Stimulated activated CD8-positive, alpha-beta memory T cell treated with anti-CD3 and anti-CD28 coated beads, Interleukin-7, amount 100 ng/mL, for 48 hours (primary cell): ENCODE results near the gene WDR45B.
"Not testable (repeated sequence)": the region's sequence is repeated elsewhere in the genome, so short reads cannot be mapped to it uniquely, and the experiment has no call there.

Source experiments
- DNase-seq, 2 donors: peaks; one replicate each; pipeline ENCODE4 v3.0.0-alpha.2; 2020; ENCODE audit warnings: low read depth in 1 of 2; ENCODE audit errors: extremely low read depth in 1 of 2

WDR45B gene

DNA sequence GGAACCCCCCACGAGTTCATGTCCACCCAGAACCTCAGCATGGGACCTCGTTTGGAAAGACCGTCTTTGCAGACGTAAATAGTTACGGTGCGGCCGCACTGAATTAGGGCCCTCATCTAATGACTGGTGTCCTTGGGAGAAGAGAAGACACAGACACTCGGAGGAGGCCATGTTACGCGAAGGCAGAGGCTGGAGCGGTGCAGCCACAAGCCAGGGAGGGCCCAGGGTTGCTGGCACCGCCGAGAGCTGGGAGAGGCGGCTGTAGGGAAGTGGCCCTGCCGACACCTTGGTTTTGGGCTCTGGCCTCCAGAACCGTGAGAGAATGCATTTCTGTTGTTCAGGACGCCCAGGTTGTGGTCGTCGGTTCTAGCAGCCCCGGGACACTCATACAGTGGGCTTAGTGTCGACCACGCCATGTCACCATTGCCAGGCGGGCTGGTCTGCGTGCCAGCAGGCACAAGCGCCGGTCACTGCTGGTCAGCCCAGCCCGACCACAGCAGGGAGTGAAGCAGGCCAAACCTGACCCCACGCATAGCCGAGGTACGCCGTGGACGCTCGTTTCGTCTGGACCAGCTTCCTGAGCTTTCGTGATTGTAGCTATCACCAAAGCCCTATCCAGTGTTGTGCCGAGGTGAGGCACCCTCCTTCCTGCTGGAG is 10.7 kb upstream of the WDR45B start:
- no peak for DNase-seq

DNA sequence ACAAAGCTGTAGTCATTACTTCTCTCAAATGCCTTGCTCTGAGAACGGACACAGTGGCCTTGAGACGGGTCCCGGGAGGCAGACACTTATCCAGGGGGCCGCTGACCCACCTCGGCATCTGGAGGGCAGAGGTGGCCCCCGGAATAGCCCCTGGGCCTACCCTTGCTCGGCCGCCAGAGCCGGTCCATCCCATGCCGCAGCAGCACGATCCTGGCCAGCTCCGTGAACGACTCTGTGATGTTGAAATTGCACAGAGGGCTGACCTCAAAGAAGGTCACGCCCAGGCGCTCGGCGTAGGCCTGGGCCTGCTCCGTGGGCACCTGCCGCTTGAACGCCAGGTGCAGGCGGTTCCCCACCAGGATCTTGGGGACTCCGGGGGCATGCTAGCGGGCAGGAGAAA is 10.1 kb upstream of the WDR45B start:
- no peak for DNase-seq

DNA sequence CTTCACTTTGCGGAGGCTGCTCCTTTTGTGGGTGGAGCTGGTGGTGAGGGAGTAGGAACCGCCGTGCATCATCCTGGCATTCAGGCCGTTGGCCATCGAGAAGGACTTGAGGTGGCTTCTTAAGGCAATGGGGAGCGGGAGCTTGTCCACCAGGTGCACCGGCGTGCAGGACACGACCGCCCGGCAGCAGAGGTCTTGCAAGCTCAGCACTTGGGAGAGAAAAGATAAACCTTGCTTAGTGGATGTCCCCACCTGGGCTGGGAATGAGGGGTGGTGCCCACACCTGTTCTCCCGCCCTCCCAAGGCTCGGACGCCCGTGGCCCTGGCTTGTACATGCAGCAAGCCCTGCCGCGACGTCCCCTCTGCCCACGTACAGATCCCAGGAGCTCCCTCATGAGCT is 9.7 kb upstream of the WDR45B start:
- no peak for DNase-seq

DNA sequence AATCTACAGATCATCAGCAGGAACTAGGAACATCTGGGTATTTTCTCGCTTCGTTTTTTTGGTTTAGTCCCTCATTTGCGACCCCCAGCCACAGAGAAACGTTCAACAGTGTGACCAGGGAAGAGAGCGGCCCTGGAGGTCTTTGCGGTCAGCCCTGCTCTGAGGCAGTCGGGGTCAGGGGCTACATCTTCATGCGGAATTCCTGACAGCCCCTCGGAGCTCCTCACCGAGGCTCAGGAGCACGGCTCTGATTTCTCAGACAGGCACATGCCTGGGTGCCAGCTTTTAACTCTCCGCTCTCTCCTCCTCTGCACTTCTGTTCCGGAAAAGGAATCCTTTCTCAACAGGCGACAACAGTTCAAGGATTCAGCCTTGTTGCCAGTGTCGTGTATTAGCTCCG is 8.0 kb upstream of the WDR45B start:
- DNase-seq, result no peak

DNA sequence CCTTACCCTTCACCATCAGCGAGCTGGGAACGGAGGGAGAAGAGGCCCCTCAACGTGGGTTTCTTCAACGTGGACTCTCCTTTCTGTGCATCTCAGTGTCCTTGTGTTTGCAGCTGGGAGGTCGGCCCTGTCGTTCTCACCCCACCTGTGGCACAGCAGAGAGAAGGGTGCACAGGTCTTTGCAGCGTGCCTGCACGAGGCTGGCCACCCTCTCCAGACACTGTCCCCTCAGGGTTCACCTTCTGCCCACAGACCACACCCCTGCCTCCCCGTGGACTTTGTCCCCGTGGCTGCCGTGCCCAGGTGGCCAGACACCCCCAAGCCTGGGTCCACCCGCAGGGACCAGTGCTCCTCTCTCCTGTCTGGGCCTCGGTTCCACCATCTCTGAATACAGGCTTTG is 7.3 kb upstream of the WDR45B start:
- no peak for DNase-seq

DNA sequence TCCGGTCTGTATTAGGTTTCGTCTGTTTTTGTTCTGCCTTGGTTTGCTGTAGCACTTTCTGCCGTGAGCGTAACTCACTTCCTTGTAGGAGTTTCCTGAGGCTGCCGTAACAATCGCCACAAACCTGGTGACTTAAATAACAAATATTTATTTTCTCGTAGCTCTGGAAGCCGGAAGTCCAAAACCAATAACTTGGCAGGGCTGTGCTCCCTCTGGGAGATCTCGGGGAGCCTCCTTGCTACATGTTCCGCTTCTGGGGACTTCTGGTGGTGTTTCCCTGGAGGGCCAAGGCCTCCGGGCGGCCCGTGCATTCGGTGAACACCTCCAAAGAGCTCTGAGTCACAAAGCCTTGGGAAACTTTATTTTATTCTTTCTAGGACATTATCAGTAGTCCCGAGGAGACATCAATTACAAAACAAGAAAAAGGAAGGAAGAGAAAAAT is 6.8 kb upstream of the WDR45B start:
- DNase-seq, result no peak

DNA sequence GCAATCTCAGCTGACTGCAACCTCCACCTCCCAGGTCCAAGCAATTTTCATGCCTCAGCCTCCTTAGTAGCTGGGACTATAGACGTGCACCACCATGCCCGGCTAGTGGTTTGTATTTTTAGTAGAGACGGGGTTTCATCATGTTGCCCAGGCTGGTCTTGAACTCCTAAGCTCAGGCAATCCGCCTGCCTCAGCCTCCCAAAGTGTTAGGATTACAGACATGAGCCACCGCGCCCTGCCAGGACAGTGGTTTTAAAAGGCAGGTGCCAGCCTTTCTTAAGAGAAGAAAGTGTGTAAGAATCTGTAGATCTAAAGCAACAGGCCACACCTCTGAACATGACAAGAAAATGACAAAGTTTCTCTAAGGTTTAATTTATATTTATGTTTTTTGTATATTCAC is 6.4 kb upstream of the WDR45B start:
- not testable (repeated sequence) for DNase-seq

DNA sequence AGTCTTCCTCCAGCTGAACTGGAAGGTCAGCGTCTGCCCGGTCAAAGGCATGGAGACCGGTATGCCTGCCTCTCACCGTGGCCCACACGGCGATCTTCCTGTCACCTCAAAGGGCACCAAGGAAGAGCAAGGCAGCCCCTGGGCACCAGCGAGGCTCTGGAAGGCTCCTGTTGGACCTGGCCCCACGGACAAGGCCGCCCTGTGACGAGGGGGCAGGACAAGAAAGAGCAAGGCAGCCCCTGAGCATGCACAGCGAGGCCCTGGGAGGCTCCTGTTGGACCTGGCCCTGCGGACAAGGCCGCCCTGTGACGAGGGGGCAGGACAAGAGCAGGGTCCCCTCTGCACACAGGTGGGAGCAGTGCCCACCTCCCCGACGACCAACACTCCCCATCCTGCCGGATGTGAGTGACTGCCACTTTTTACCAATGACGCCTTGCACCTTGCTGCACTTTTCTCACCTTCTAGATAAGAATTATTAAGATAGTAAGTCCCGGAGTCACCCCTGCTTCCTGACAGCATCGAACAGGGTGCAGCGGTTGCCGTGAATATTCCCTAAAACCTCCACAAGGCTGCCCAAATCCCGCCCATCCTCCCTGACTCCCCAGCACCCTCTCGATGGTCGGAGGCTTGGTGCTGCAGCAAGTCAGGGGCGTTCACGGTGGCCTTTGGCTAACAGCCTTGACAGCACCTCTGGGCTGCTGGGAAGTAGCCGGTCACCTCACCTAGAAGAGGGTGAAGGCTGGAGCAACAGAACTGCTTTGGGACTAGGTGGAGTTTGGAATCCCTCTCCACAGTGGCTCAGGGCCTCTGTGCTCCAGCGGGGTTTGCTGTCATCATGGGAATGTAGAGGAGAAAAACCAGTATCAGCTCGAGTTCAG is 5.6 kb upstream of the WDR45B start:
- no peak for DNase-seq

DNA sequence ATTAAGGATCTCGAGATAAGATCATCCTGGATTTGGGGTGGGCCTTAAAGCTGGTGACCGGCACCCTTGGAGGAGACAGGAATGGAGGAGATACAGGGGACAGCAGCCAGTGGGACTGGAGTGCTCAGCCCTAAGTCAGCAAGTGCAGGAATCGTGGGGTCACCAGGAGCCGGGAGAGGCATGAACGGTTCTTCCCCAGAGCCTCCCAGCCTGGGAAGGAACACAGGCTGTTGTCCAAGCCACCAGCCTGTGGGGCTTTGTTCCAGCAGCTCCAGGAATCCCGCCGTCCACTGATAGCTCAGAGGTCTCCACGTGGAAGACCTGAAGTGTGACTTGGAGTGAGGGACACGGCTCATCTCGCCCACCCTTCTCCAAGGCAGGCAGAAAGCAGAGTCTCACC is 2.5 kb upstream of the WDR45B start:
- no peak for DNase-seq

DNA sequence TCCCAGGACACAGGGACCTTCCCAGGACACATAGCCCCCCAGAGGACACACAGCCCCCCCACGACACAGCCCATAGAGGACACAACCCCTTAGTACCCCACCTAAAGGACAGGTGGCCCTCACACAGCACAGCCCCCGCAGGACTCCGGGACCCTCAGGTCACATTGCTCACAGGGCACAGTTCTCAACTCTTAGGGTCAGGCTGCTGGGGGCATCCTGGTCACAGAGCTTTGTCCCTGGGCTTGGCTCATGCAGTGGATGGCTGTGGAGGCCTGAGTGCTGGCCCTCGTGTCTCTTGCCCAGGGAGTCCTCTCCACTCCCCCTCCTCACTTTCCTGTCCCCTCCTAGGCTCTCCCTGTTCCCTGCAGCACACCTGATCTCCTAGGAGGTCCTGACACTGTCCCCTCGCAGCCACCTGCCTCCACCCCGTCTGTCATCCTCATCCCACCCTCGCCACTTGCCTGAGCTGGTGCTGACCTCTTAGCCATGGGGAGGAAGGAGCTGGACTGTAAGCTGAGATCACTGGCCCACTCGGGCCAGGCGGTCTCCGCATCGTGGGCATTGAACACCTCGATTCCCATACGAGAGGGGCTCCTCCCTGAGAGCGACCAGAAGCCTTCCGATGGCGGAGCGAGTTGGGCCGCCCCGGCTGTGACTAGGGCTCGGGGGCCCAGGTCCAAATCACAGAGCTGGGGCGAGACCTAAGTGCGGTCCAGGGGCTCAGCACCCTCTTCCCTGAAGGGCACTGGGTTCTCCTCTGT is 1.4 kb upstream of the WDR45B start:
- no peak for DNase-seq

DNA sequence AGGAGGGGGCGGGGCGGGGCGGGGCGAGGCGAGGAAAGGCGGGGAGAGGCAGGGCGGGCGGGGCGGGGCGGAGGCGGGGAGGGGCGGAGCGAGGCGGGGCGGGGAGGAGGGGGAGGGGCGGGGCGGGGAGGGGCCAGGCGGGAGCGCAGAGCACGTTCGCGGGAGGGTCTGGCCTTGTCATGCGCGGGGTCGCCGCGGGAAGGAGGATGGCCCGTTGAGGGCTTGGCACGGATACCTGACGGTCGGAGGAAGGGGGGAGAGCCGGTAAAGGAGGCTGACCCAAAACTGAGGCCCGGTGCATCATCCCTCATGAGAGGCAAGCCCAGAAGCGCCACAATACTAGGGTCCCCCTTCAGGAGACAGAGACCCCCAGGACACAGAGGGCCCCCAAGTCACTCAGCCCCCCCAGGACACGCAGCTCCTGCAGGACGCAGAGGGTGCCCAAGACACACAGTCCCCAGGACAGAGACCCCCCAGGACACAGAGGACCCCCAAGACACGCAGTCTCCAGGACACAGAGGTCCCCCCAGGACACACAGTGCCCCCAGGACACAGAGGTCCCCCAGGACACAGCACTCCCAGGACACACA is 593 bp upstream of the WDR45B start:
- peak in 1 of 2 donors; percentile 3 for DNase-seq

DNA sequence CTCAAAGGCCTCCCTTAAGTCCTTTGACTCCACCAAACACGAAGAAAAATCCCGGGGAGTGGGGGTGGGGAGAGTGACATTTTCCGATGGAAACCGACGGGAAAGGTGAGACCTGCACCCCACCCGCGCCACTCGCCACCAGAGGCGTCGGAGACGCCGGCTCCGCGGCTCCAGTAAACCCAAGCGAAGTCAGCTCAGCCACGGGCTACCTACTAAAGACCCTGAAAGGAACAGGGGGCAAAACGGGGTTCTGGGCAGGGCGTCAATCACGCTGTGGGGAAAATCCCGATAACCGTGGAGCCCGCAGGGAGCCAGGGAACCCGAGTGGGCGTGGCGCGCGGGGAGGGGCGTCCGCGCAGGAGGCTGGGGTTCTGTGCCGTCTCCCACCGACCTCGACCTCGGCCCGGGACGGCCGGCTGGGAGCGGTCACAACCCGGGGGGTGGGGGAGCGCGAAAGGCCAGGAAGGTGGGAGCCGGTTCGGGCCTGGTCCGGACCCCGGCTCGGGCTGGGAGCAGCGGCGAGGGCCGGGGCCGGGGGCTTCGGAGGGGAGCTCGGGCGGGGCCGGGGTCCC is 565 bp downstream of the WDR45B start:
- DNase-seq, result peak; percentile 17 to 24

DNA sequence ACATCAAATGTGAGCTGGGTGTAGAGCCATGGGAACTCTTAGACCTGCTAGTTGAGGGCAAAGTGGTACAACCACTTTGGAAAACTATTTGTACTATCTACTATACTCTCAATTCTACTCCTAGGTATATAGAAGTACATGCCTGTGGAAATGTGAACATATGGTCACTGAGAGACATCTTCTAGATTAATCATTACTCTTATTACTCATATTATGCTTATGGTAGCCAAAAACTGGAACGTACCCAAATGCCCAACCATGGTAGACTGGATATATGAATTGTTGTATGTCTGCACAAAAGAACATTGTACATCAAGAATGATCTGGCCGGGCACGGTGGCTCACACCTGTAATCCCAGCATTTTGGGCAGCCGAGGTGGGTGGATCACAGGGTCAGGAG is 2.7 kb downstream of the WDR45B start:
- no peak for DNase-seq

DNA sequence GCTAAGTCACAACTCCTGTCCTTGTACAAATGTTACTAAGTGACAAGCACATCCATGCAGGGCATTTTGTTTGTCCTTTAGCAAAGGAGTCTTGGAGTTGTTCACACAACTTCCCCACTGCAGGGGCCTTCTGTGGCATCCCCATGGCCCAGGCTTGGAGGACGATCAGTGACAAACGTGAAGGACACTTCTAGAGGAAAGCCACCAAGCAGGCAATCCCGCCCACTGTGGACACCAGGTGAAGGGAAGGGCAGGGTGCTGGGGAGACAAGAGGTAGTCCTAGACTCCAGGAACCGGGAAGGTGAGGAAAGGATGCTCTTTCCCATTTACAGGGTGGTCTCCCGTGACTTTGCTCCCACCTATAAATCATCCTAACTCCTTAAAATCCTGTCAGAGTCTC is 4.1 kb downstream of the WDR45B start:
- no peak for DNase-seq

DNA sequence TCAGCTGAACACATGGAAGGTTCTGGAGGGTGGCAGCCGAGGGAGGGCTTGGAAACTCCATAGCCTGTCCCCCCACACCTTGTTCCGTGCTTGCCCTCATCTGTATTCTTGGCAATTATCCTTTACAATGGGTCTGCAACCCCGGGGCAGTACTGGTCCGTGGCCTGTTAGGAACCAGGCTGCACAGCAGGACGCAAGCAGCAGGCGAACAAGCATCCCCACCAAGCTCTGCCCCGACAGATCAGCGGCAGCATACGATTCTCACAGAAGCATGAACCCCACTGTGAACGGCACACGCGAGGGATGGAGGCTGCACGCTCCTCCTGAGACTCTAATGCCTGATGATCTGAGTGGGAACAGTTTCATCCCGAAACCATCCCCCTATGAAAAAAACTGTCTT is 6.2 kb downstream of the WDR45B start:
- no peak for DNase-seq

DNA sequence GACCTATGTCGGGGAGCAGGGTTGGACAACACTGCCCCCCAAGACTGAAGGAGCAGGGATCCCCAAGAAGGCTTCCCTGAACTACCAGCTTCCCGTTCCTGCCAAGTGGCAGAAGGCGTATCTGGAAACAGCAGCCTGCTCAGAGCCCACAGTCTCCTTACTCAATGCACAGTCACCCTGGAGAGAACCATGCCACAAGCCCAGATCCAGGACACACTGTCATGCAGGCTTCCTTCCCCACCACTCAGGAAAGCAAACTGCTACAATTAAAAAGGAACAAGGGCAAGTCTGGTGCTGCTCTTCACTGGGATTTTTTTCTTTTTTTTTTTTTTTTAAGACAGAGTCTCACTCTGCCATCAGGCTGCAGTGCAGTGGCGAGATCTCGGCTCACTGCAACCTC is 8.2 kb downstream of the WDR45B start:
- DNase-seq, result no peak

DNA sequence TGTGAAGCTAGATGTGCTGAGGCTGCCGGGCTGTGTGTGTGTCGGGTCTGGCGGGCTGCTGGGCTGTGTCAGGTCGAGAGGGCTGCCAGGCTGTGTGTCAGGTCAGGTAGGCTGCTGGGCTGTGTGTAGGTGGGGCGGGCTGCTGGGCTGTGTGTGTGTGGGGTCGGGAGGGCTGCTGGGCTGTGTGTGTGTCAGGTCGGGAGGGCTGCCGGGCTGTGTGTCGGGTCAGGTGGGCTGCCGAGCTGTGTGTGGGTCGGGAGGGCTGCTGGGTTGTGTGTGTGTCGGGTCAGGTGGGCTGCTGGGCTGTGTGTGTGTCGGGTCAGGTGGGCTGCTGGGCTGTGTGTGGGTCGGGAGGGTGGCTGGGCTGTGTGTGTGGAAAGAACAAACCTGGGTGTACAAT is 8.6 kb downstream of the WDR45B start:
- no peak for DNase-seq

DNA sequence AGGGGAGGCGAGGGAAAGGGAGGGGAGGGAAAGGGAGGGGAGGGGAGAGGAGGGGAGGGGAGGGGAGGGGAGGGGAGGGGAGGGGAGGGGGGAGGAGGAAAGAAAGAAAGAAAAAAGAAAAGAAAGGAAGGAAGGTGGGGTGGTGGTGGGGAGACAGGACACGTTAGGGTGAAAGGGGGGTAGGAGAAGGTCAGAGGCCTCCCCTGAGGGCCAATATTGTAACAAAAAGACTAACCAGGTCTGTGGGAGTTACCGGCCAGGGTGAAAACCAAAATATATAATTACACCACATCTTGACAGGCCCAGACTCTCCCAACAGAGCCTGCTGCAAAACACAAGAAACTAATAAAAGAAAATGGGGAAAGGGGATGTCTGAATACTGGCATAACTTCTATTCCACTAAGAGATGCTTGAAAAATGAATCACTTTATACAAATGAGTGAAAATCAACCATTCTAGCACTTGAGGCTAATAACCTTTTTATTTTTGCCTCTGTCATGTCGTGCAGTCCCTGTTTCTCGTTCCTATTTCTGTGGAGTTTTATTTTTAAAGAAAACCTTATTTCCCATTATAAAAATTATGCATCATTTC is 10.0 kb downstream of the WDR45B start:
- DNase-seq, result no peak

DNA sequence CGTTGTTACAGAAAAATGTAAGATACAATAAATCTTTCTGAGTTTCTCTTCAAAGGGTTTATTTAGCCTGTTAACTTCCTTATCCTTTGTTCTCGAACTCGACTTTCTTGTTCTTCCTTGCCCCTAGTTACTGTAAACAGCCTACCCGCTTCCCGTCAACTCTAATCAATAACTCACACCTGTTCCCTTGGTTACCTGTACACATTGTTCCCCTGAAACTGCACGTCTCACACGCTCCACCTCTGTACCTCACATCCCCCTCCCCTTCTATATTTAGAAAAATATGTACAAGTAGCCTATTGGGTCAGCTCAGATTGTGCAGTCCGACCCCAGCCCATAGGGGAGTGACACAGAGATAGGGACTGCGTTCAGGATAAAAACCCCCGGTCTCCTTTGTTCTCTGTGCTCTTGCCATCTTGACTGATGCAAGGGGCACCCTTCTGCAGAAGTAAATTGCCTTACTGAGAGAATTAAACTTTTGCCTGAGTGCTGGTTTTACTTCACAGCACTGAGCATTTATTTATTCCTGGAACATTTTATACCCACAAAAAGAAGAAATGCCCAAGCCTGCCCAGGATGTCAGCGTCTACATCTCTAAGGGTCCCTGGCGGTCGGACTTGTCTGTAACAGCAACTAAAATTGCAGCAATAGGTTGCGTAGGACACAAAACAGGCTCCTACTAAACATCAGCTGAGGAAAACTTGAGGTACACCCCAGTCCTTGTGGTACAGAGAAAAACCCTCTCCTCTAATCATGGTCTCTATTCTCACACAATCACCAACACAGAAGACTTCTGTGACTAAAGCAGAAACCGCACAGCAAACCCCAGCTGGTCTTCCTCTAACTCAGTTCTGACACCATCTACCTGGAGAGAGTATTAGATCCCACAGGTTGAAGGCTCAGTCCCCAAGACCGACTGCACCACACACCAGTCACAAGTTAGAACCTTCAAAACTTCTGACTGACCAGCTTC is 11.3 kb downstream of the WDR45B start:
- DNase-seq, result no peak
